ENCODE measurements around the gene KIF7.

KIF7 gene

GRCh38 chr15:89623165-89623564 is 32.1 kb downstream of the KIF7 start:
- no peak for TF ChIP-seq EZH2 (IDR thresholded peaks at IDR 0.05; ENCODE audit: borderline replicate concordance, low read depth, low read length, severe bottlenecking)
- no peak for TF ChIP-seq CTCF (IDR thresholded peaks at IDR 0.05; ENCODE audit: borderline replicate concordance, extremely low read depth, low read length, poor library complexity, severe bottlenecking)
- no peak overlapping the region for H3K9ac ChIP-seq (ENCODE audit: low read depth, low read length)
- no peaks in the 10 kb centered on the region for H3K9me3 ChIP-seq (ENCODE audit: insufficient read depth, low read length, severe bottlenecking)
- H3K27ac ChIP-seq (ENCODE audit: low read length): no peak overlapping the region
- peaks cover 98% of the 10 kb centered on the region for H3K36me3 ChIP-seq (ENCODE audit: insufficient read depth, low read length)
- H3K4me1 ChIP-seq (ENCODE audit: insufficient read depth, low read length): no peaks in the 10 kb centered on the region
- no peak overlapping the region for H3K4me2 ChIP-seq (ENCODE audit: insufficient read depth, low read length)
- no peaks in the 10 kb centered on the region for H3K79me2 ChIP-seq (ENCODE audit: insufficient read depth, low read length)
- peaks cover 8% of the 10 kb centered on the region for H4K20me1 ChIP-seq (ENCODE audit: insufficient read depth, low read length)
- ATAC-seq (ENCODE audit: insufficient read depth, low read depth): no peak
- H2AFZ ChIP-seq (ENCODE audit: low read depth, low read length): no peak overlapping the region
- H3K4me3 ChIP-seq (ENCODE audit: low read depth in 1 of 2, low read length in 2 of 2): no peak overlapping the region
- H3K27me3 ChIP-seq (ENCODE audit: insufficient read depth, low read length, poor library complexity): no peaks in the 10 kb centered on the region
- no peak for DNase-seq

DNA sequence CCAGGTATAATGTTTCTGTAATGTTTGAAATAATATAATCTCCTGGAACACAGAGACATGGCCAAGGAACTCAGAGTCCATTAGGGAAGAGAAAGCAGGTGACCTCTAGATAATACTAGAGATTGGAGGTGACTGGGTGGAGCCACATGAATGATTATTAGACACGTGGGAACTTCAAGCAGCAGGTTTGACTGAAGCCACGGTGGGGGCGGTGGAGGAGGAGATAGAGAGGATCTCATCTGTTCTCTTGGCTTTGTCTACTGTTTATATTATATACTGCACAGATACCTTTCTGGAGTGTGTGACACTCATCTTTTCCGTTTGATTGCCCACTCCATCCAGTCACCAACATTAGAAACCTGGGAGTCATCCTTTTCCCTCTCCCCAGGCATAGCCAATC is 33.7 kb downstream of the KIF7 start:
- H3K36me3 ChIP-seq (ENCODE audit: insufficient read depth, low read length): peaks cover 94% of the 10 kb centered on the region
- no peak overlapping the region for H3K27ac ChIP-seq (ENCODE audit: low read length)
- no peaks in the 10 kb centered on the region for H3K27me3 ChIP-seq (ENCODE audit: insufficient read depth, low read length, poor library complexity)
- H3K79me2 ChIP-seq (ENCODE audit: insufficient read depth, low read length): no peaks in the 10 kb centered on the region
- ATAC-seq (ENCODE audit: insufficient read depth, low read depth) (no peak), DNase-seq (no peak)
- no peak for TF ChIP-seq EZH2 (IDR thresholded peaks at IDR 0.05; ENCODE audit: borderline replicate concordance, low read depth, low read length, severe bottlenecking)
- TF ChIP-seq CTCF (IDR thresholded peaks at IDR 0.05; ENCODE audit: borderline replicate concordance, extremely low read depth, low read length, poor library complexity, severe bottlenecking): no peak
- no peak overlapping the region for H2AFZ ChIP-seq (ENCODE audit: low read depth, low read length)
- no peaks in the 10 kb centered on the region for H3K9me3 ChIP-seq (ENCODE audit: insufficient read depth, low read length, severe bottlenecking)
- H3K4me1 ChIP-seq (ENCODE audit: insufficient read depth, low read length): no peaks in the 10 kb centered on the region
- H3K9ac ChIP-seq (ENCODE audit: low read depth, low read length): no peak overlapping the region
- no peak overlapping the region for H3K4me2 ChIP-seq (ENCODE audit: insufficient read depth, low read length)
- no peak overlapping the region for H3K4me3 ChIP-seq (ENCODE audit: low read depth in 1 of 2, low read length in 2 of 2)
- H4K20me1 ChIP-seq (ENCODE audit: insufficient read depth, low read length): peaks cover 8% of the 10 kb centered on the region

DNA sequence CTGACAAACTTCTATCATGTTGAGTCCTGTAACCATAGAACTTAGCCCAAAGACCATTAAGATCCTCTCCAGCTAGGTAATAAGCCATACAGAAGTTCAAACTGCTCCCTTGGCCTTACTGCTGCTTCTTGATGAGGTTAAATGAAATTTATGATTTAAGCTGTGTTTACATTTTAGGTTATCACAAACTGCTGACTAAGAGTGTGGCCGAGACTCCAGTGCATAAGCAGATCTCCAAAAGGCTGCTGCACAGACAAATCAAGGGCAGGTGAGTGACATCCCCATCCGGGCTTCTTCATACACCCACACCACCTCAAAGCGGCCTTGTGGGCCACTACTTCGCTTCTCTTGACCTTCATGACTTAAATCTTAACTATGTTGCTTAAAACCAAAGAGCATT is 39.0 kb downstream of the KIF7 start:
- Histone ChIP-seq H3K79me2 (ENCODE audit: insufficient read depth, low read length) (peaks cover 15% of the 10 kb centered on the region), H2AFZ (ENCODE audit: low read depth, low read length) (no peak overlapping the region), H3K36me3 (ENCODE audit: insufficient read depth, low read length) (peaks cover 90% of the 10 kb centered on the region), H4K20me1 (ENCODE audit: insufficient read depth, low read length) (peaks cover 3% of the 10 kb centered on the region; the same call in 1 of the 2 replicates), H3K4me2 (ENCODE audit: insufficient read depth, low read length) (no peak overlapping the region), H3K4me1 (ENCODE audit: insufficient read depth, low read length) (no peaks in the 10 kb centered on the region), H3K27me3 (ENCODE audit: insufficient read depth, low read length, poor library complexity) (no peaks in the 10 kb centered on the region), H3K9me3 (ENCODE audit: insufficient read depth, low read length, severe bottlenecking) (peaks cover 3% of the 10 kb centered on the region), H3K4me3 (ENCODE audit: low read depth in 1 of 2, low read length in 2 of 2) (no peak overlapping the region), H3K27ac (ENCODE audit: low read length) (no peak overlapping the region), H3K9ac (ENCODE audit: low read depth, low read length) (no peak overlapping the region)
- TF ChIP-seq CTCF (IDR thresholded peaks at IDR 0.05; ENCODE audit: borderline replicate concordance, extremely low read depth, low read length, poor library complexity, severe bottlenecking) (no peak), EZH2 (IDR thresholded peaks at IDR 0.05; ENCODE audit: borderline replicate concordance, low read depth, low read length, severe bottlenecking) (no peak)
- DNase-seq (no peak), ATAC-seq (ENCODE audit: insufficient read depth, low read depth) (no peak)

- no peak overlapping the region for H3K4me3 ChIP-seq (ENCODE audit: low read depth in 1 of 2, low read length in 2 of 2)
- no peak overlapping the region for H3K9ac ChIP-seq (ENCODE audit: low read depth, low read length)
- H3K79me2 ChIP-seq (ENCODE audit: insufficient read depth, low read length): peaks cover 15% of the 10 kb centered on the region
- no peaks in the 10 kb centered on the region for H3K27me3 ChIP-seq (ENCODE audit: insufficient read depth, low read length, poor library complexity)
- H2AFZ ChIP-seq (ENCODE audit: low read depth, low read length): no peak overlapping the region
- H3K27ac ChIP-seq (ENCODE audit: low read length): no peak overlapping the region
- H4K20me1 ChIP-seq (ENCODE audit: insufficient read depth, low read length): peaks cover 3% of the 10 kb centered on the region; the same call in 1 of the 2 replicates
- TF ChIP-seq EZH2 (IDR thresholded peaks at IDR 0.05; ENCODE audit: borderline replicate concordance, low read depth, low read length, severe bottlenecking): no peak
- no peak for DNase-seq
- H3K4me1 ChIP-seq (ENCODE audit: insufficient read depth, low read length): no peaks in the 10 kb centered on the region
- peaks cover 3% of the 10 kb centered on the region for H3K9me3 ChIP-seq (ENCODE audit: insufficient read depth, low read length, severe bottlenecking)
- ATAC-seq (ENCODE audit: insufficient read depth, low read depth): no peak
- no peak overlapping the region for H3K4me2 ChIP-seq (ENCODE audit: insufficient read depth, low read length)
- peaks cover 92% of the 10 kb centered on the region for H3K36me3 ChIP-seq (ENCODE audit: insufficient read depth, low read length)
Observed at GRCh38 chr15:89615135-89615534, 40.1 kb downstream of the KIF7 start.

Data from DND-41 (cell line).